H1 (cell line): ENCODE measurements around the gene CST5. TPM values are rescaled to one million over a fixed set of nuclear protein-coding genes. Genes with fewer than 3 reads are reported as not detected.

Experiments
- ASH2L ChIP-seq: fragments of 200-600, 300-600 bp; sonication (generic); IDR thresholded peaks from one replicate; pipeline ENCODE4 v1.7.1; 2017; ENCODE audit warnings: low read length
- NANOG ChIP-seq: IDR thresholded peaks from 2 replicates; pipeline ENCODE4 v1.6.1; 2011; ENCODE audit warnings: low read length, low read depth, mild to moderate bottlenecking, inconsistent platforms; ENCODE audit not compliant: insufficient read depth, poor library complexity, severe bottlenecking
- POLR2AphosphoS5 ChIP-seq: IDR thresholded peaks from 2 replicates; pipeline ENCODE4 v1.6.1; 2011; ENCODE audit warnings: low read depth, low read length
- RAD21 ChIP-seq, 2 experiments: IDR thresholded peaks in 1 of 2; conservative IDR thresholded peaks in 1 of 2; 2 replicates each; pipeline ENCODE4 v1.6.1; 2011; ENCODE audit warnings: low read depth in 2 of 2, low read length in 2 of 2, improper control_type of control experiment in 1 of 2, inconsistent platforms in 1 of 2, mild to moderate bottlenecking in 1 of 2, moderate library complexity in 1 of 2
- RBBP5 ChIP-seq: IDR thresholded peaks from 2 replicates; pipeline ENCODE4 v1.7.1; 2012; ENCODE audit warnings: low read depth, mild to moderate bottlenecking, inconsistent platforms, low read length, moderate library complexity, borderline replicate concordance
- SIRT6 ChIP-seq: IDR thresholded peaks from one replicate; pipeline ENCODE4 v1.7.1; 2012; ENCODE audit warnings: low read length, inconsistent platforms
- TAF1 ChIP-seq: IDR thresholded peaks from 2 replicates; pipeline ENCODE4 v1.6.1; 2011; ENCODE audit warnings: mild to moderate bottlenecking, low read depth, low read length
- USF2 ChIP-seq: IDR thresholded peaks from 2 replicates; pipeline ENCODE4 v1.6.1; 2011; ENCODE audit warnings: low read length, improper control_type of control experiment
- polyA plus RNA-seq, 7 experiments: library from polyadenylated mRNA; depleted of rRNA in 3 of 7; stranded (reverse) in 5 of 7; unstranded in 2 of 7; fragments of >200 nt in 5 of 7; fragments of 200-250 nt in 2 of 7; gene quantifications; 1 replicate in 5 of 7; 2 replicates in 1 of 7; 4 replicates in 1 of 7; pipeline versions ENCODE4 v1.2.1 to v1.2.3, GENCODE V29; 2011 to 2013; ENCODE audit warnings: missing spikeins in 2 of 7, mixed read lengths in 2 of 7
- total RNA-seq: library from RNA; stranded (reverse); fragmentation: NEBNext Ultra II Directional; extraction: Animal tissue kit (Norgen Biotek cat#: 25700); gene quantifications from 2 replicates; pipeline ENCODE4 v1.2.1, GENCODE V29; 2021

The CST5 gene
- total and polyA plus RNA-seq, 2 of the 8 experiments (the other 6 are each of a cell fraction or from before 2014, with no cell fraction given) = not detected

GRCh38 chr20:23923311-23923710 is 43.8 kb upstream of the CST5 start (continued):
- TF ChIP-seq RAD21 (IDR thresholded peaks at IDR 0.05 in 1 of 2, conservative IDR thresholded peaks at IDR 0.05 in 1 of 2; ENCODE audit: low read depth in 2 of 2, low read length in 2 of 2) (no peak), TAF1 (no peak), SIRT6 (no peak), USF2 (no peak), RBBP5 (no peak), POLR2AphosphoS5 (no peak), ASH2L (no peak), NANOG (no peak)
